HG03196 (cell line): ENCODE results near the gene UTS2B.

Source experiments
- ATAC-seq: cut with Tn5 transposase; IDR thresholded peaks from one replicate; pipeline ENCODE4 v1.9.1; 2021; ENCODE audit not compliant: unreplicated experiment

Gene UTS2B

DNA sequence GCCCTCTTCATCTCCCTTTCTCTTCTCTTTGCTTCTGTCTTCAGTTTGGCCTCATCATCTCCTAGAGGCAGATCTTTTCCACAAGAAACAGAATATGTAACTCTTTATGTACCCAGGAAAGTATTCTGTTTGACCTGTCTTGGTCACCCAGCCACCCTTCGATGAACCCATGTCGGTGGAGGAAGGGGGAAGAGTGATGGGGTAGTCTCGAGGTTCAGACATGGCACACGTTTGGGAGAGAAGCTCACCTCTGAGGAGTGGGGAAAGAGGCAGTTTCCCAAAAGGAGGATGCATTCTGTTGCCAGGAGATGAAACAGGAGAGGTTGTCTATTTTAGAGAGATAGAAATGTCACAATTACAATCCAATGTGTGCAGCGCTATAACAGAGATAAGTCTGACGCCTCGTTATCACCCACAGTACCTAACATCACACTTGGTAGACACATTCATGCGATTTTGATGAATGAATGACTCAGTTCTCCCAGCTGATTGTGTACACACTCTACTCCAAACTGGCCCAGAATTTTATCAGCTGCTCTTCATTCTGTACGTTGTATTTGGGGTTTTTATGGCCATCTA, 1.9 kb downstream of the UTS2B start:
- no peak for ATAC-seq

- ATAC-seq: no peak
These were observed 2.8 kb downstream of the UTS2B start for GRCh38 chr3:191327526-191327925.

- no peak for ATAC-seq
These were observed 5.4 kb downstream of the UTS2B start for GRCh38 chr3:191324936-191325335.

DNA sequence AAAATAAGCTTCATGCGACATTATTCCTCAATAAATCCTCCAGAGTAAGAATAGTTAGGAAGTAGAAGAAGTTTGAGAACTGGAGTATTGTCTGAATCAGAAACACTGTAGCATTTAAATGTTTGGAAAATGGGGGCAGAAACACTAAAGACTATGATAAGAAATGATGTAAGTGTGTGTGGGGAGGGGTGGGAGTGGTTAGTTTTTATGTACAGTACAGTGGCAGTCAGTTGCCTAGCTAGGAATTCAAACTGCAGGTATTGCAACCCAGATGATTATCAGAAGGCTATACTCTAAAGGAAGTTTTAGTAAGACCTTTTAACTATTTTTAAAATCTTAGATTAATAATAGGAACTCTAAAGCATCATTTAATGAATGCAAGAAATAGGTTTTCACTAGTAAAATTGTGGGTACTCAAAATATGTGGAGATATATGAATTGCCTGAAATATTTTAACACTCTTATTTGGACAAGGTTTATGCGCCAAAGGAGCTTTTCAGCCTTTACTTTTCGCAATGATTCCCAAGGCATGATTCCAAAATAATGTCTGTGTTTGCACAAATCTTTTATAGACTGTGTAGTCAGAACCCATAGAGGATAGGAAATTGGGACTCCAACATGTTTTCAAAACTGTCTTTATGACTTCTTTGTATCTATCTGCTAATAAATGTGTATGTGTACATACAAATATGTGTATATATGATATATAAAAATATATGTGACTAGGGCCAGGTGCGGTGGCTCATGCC, 9.1 kb downstream of the UTS2B start:
- ATAC-seq: no peak

DNA sequence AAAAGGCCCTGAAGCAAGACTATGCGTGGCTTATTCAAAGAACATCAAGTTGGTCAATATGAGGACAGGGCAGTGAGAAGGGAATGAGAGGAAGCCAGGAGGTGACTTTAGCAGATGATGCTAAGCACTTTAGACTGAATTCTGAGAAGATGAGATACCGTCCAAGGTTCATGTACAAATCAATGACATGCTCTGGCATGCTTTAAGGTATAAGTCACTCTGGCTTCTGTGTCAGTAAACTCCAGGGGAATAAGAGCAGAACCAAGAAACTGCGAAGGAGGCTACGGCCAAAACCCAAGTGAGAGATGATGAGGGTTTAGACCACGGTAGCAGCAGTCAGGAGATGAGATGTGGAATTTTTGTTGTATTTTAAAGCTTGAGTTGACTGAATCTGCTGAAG, 10.0 kb downstream of the UTS2B start:
- ATAC-seq: no peak

DNA sequence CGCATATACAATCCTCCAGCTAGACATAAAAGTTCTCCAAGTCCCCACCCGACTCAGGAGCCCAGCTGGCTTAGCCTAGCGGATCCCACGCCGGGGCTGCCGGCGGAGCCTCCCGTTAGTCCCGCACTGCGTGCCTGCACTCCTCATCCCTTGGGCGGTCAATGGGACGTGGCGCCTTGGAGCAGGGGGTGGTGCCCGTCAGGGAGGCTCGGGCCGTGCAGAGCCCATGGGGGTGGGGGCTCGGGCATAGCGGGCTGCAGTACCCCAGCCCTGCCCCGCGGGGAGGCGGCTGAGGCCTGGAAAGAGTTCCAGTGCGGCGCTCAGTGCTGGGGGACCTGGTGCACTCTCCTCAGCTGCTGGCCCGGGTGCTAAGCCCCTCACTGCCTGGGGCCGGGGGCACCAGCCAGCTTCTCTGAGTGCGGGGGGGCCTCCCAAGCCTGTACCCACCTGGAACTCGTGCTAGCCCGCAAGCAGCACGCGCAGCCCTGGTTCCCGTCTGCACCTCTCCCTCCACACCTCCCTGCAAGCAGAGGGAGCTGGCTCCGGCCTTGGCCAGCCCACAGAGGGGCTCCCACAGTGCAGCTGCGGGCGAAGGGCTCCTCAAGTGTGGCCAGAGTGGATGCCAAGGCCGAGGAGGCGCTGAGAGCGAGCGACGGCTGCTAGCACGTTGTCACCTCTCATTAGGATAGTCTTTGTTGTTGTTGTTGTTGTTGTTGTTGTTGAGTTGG, 13.3 kb downstream of the UTS2B start:
- ATAC-seq: no peak

DNA sequence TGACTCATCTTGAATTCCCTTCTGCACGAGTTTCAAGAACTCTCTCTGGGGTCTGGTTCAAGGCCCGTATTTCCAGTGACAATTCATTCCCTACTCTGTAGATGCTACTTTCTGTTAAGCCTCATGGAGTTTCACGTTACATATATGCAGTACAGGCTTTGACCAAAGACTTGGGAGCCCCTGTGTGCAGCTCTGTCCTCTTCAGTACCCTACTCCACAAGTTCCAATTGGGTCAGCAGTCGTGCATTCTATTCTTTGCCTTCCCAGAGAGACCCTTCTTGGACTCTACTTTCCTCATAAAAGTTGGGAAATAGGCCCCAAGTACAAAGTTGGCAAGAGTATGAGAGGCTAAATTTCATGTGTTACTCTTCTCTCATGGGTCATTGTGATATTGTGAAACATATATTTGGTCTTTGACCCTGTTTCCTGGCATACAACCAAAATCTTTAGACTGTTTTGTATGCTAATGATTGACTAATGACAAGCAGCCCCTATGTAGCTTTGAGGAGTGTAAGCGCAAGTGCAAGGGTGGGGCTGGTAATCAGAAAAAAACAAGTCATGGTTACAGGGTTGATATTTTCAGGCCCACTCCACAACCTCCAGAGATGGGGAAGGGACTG, 16.1 kb downstream of the UTS2B start:
- ATAC-seq: no peak

DNA sequence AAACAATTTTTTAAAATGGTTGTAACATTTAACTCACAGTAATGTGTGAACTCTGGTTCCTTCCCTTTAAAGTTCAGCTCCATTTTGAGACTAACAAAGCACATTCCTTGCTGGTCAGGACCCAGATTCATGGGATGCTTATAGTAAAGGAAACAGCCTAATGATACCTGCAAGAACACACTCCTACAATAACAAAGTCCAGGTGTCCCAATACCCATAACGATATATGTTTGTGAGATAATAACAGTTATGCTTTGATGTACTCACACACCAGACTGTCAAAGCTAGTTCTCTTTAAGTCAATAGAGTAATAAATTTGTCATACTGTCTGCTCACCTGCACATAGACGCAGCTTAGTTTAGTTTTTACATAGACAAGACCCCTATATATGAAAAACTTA, 17.0 kb downstream of the UTS2B start:
- no peak for ATAC-seq

GRCh38 chr3:191307341-191307740, 23.0 kb downstream of the UTS2B start:
- no peak for ATAC-seq

DNA sequence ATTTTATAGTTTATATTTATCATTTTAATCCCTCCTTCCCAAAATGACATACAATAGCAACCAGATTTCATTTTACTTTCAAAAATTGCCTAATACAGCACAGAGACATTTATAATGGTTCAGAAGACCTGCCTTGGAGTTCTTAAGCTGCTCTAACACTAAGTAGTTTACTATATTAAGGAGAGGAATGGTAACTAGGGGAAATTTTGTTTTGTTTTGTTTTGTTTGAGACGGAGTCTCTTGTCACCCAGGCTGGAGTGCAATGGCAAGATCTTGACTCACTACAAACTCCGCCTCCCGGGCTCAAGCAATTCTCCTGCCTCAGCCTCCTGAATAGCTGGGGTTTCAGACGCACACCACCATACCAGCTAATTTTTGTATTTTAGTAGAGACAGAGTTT, 23.9 kb downstream of the UTS2B start:
- ATAC-seq: no peak

DNA sequence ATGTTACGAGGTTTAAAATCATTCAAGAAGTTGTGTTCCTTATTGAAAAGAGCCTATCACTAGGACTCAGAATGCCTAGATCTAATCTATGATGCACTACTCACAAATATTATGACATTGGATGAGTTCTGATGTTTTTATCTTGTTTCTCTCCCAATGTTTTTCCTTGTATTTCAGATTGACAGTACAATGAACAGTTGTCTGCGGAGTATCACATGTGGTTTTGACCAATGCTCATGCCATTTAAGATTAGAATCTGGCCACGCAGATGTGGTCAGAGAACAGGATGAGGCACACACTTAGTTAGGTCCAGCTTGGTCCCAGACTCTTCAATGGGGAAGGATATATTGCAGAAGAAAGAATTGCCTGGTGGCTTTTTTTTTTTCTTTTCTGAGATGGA, 26.7 kb downstream of the UTS2B start:
- ATAC-seq: no peak

- ATAC-seq: no peak
These were observed 27.9 kb downstream of the UTS2B start for GRCh38 chr3:191302451-191302850.

GRCh38 chr3:191301782-191302411, 28.4 kb downstream of the UTS2B start:
- ATAC-seq: no peak

DNA sequence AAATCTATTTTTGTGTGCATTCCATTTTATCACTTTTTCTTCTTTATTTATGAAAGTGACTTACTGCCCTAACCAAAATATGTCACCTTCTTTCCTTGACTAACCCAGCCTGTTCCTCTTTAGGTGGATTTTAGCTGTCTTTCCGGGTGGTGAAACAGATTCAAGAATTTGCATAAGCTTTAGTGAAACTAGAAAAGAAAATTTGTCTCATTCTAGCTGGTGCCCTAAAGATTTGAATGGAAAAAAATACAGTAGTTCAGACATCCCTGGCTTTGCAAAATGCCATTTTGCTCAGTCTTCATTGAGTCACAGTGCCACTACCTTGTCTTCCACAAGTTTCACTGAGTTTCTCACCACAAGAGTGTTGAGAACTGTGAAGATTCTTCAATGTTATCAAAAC, 29.3 kb downstream of the UTS2B start:
- peak; percentile 63 for ATAC-seq

DNA sequence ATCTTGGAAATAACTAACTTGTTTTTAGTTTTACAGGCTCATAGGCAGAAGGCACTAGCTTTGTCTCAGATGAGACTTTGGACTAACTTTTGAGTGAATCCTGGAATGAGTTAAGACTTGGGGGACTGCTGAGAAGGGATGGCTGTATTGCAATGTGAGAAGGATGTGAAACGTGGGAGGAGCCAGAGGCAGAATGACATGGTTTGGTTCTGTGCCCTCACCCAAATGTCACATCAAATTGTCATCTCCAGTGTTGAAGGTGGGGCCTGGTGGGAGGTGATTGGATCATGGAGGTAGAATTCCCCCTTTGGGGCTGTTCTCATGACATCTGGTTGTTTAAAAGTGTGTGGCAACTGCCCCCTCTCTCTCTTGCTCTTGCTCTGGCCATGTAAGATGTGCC, 29.9 kb downstream of the UTS2B start:
- no peak for ATAC-seq

- no peak for ATAC-seq
These were observed 31.5 kb downstream of the UTS2B start for GRCh38 chr3:191298846-191299245.

DNA sequence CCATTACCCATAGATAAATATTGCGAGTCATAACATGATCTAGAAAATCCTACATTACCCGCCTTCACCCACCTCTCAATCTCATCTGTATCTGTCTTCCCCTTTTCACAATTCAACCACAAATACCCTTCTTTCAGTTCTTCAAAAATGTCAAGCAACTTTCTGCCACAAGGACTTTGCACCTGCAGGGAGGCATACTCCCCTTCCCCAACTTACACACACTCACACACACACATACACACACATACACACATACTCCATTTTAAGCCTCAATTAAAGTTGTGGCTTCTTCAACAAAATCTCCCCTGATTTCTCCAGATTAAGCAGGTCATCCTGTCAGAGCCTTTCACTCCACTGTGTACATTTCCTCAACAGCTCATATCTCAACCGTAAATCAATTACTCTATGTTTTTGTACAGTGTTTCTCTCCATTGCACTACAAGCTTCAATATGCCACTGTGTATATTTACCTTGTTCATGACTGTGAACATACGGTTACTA, 34.2 kb downstream of the UTS2B start:
- peak; percentile 88 for ATAC-seq

- ATAC-seq: no peak
These were observed 36.0 kb downstream of the UTS2B start for GRCh38 chr3:191294291-191294690.

- ATAC-seq: no peak
These were observed 37.9 kb downstream of the UTS2B start for GRCh38 chr3:191292243-191293015.

- peak; percentile 78 for ATAC-seq
These were observed 39.9 kb downstream of the UTS2B start for GRCh38 chr3:191290311-191291025.
